Left colon (tissue), 2 donors: ENCODE measurements around the gene ZNF487. TPM values are rescaled to one million over a fixed set of nuclear protein-coding genes. Genes with fewer than 3 reads are reported as not detected.
"Not testable (repeated sequence)": the region's sequence is repeated elsewhere in the genome, so short reads cannot be mapped to it uniquely, and the experiment has no call there.

Experiments
- ATAC-seq: fragments of 200-7000 bp; cut with Tn5 transposase; one replicate; pipeline ENCODE4 v1.9.1; 2020; ENCODE audit warnings: mild to moderate bottlenecking, moderate library complexity
- DNase-seq, 2 donors: peaks; one replicate each; pipeline ENCODE4 v3.0.0-alpha.2; 2020
- intact Hi-C, 2 donors: fragments of 100-400 bp; cut with DNase I in 1 of 2; cut with micrococcal nuclease in 1 of 2; formaldehyde crosslinking; loops; one replicate each; pipeline versions ENCODE4 v1.11.2 to v1.14.0; 2022; cut with DNase I, micrococcal nuclease
- total RNA-seq, 2 donors: library from RNA; stranded (reverse); fragmentation: NEBNext Ultra II Directional; extraction: Animal tissue kit (Norgen Biotek cat#: 25700); gene quantifications; one replicate each; pipeline ENCODE4 v1.2.1, GENCODE V29; 2021
- donor health status: DM: no; HTN: no; CAD: no.
- donor health status: DM: yes; HTN: yes; CAD: no.

ZNF487 gene
- total RNA-seq, 2 donors from 2014 or later, result 5.2 to 5.9 TPM

- intact Hi-C loops, ATAC-seq, DNase-seq: not testable (repeated sequence)
Observed at GRCh38 chr10:43465736-43466120, 28.8 kb downstream of the ZNF487 start.

- ATAC-seq (no peak), DNase-seq (no peak)
- intact Hi-C loops, result no loop called here
Observed at GRCh38 chr10:43471146-43471545, 34.2 kb downstream of the ZNF487 start.

- intact Hi-C loops, result no loop called here
- no peak for ATAC-seq
- no peak for DNase-seq
Observed at GRCh38 chr10:43471935-43472720, 35.2 kb downstream of the ZNF487 start.

DNA sequence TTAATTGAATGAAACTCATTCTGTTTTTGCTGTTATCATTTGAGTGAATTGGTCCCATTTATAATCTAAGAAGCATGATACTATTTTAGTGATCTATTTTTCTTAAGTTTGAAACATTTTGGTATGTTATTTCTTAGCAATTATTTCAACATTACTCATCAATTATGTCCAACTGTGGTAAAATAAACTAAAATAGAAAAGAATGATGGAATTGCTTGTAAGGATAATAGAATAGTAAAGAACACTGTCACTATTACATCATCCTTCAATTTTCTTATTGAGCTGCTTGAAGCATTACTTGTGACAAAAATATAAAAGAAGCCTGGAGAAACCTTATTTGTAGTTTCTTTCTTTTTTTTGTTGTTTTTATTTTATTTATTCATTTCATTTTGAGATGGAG lies 42.4 kb downstream of the ZNF487 start:
- no peak for DNase-seq
- intact Hi-C loops, result no loop called here
- no peak for ATAC-seq

DNA sequence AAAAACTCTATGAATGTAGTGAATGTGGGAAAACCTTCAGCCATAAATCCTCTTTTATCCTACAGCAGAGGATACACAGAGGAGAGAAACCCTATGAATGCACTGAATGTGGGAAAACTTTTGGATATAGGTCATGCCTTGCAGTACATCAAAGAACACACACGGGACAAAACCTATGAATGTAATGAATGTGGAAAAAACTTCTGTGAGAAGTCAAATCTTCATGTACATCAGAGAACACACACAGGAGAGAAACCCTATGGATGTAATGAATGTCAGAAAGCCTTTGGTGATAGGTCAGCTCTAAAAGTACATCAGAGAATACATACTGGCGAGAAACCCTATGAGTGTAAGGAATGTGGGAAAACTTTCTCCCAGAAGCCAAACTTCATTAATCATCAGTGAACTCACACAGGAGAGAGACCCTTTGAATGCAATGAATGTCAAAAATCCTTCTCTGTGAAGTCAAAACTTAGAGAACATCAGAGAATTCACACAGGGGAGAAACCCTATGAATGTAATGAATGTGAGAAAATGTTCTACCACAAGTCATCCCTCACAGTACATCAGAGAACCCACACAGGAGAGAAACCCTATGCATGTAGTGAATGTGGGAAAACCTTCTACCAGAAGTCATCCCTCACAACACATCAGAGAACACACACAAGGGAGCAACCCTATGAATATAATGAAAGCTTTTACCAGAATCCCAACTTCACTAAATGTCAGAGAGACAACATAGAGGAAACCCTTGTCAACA lies 45.6 kb downstream of the ZNF487 start:
- DNase-seq (no peak), ATAC-seq (no peak)
- intact Hi-C loops, result no loop called here

- intact Hi-C loops, result no loop called here
- DNase-seq, result no peak
Observed at GRCh38 chr10:43491855-43492254, 54.9 kb downstream of the ZNF487 start.

DNA sequence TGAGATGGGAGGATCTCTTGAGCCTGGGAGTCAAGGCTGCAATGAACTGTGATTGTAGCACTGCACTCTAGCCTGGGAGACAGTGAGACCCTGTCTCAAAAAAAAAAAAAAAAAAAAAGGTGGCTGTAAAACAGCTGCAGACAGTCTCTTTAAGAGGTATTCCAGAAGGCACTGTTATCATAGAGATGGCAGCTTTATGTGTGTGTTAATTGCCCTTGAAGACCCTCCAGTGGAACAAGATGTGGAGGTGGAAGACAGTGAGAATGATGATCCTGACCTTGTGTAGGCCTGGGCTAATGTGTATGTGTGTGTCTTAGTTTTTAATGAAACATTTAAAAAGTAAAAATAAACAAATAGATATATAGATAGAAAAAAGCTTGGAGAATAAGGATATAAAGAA lies 66.0 kb downstream of the ZNF487 start:
- intact Hi-C loops, result no loop called here
- ATAC-seq (no peak), DNase-seq (no peak)

More at GRCh38 chr10:43491855-43492254, 54.9 kb downstream of the ZNF487 start:
- no peak for ATAC-seq

- intact Hi-C loops, result no loop called here
- ATAC-seq (no peak), DNase-seq (no peak)
Observed at GRCh38 chr10:43524434-43525247, 87.7 kb downstream of the ZNF487 start.

Other genes with a start within 250 kb of the ZNF487 start
- 1 to 10 TPM in 1 of 2 donors, under 1 TPM in 1; 0.47 to 2.7 TPM for gene RASGEF1A, start 170.0 kb upstream of the ZNF487 start, total RNA-seq
- not detected for gene FXYD4, start 65.5 kb upstream of the ZNF487 start, total RNA-seq
- 100 to 1,000 TPM; 214 to 257 TPM for gene HNRNPF, start 27.9 kb upstream of the ZNF487 start, total RNA-seq
- 1 to 10 TPM; 1.5 to 1.6 TPM for gene ZNF239, start 137.5 kb downstream of the ZNF487 start, total RNA-seq
- gene ZNF485, start 169.3 kb downstream of the ZNF487 start, total RNA-seq, result 1 to 10 TPM; 3.4 TPM
- 10 to 100 TPM; 10.7 to 18.1 TPM for gene ZNF32, start 211.8 kb downstream of the ZNF487 start, total RNA-seq